ENCODE measurements around the gene SEC24D. TPM values are rescaled to one million over a fixed set of nuclear protein-coding genes. Genes with fewer than 3 reads are reported as not detected.
"Not testable (repeated sequence)": the region's sequence is repeated elsewhere in the genome, so short reads cannot be mapped to it uniquely, and the experiment has no call there.

The SEC24D gene
- total RNA-seq, 1 donor from 2014 or later = 10.1 TPM

GRCh38 chr4:118811832-118812231 is 24.1 kb downstream of the SEC24D start:
- DNase-seq = no peak

DNA sequence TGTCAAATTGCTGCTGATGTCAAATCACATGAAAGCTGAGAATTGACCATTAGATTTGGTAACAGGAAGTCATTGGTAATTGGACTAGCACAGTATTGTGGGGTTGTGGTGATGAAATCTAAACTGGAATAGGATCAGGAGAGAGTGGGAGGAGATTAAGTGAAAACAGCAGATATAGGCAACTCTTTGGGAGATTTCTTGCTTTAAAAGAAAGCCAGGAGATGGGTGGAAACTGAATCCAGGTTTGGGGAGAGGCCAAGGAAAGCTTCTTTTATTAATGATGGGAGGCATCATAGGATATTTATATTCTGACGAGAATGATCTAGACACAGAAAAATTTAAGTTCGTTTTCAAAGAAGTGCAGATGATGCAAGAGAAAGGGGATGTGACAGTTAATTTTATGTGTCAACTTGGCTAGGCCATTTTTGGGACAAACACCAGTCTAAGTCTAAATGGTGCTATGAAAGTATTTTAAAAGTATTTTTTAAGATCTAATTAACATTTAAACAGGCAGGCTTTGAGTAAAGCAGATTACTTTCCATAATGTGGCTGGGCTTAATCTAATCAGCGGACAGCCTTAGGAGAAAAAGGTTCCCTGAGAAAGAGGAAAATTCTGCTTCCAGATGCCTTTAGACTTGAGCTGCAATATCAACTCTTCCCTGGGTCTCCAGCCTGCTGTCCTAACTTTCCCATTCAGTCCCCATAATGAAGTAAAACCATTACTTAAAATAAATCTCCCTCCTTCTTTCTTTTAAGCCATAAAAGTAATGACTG is 24.7 kb downstream of the SEC24D start:
- no peak for DNase-seq

DNA sequence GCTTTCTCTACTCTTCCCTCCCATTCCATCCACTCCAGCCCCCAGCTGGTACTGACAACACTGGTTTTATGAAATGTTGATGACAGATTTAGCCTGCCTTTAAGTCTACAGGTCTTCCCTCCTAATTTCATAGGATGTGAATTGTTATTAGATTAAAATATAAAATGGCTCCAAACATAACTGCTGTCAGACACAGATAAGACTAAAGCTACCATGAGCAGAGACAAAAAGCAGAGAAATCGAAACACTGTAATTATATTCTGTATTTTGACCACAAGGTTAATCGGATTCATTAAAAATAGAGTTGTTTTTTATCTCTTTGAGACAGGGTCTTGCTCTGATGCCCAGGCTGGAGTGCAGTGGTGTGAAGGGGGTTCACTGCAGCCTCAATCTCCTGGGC is 28.3 kb downstream of the SEC24D start:
- DNase-seq = no peak

- DNase-seq = no peak
Measured at GRCh38 chr4:118803253-118803652, 32.7 kb downstream of the SEC24D start.

- DNase-seq = no peak
Measured at GRCh38 chr4:118801895-118802575, 33.9 kb downstream of the SEC24D start.

- peak; percentile 2 for DNase-seq
Measured at GRCh38 chr4:118799231-118799942, 36.5 kb downstream of the SEC24D start.

DNA sequence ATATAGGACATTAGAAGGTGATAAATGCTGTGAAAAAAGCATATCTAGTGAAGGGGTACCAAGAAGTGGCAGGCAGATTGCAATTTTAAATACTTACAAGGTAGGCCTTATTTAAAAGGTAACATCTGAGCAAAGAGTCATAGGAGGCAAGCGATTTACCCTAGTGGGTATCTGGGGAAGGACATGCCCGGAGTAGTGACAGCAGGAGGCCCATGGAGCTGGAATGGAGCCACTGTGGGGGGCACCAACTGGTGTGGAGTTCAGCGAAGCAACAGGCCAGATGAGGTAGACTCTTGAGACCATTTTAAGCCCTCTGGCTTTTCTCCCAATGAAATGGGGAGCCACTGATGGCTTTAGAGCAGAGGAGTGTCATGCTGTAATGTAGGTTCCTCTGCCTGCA is 37.3 kb downstream of the SEC24D start:
- no peak for DNase-seq

GRCh38 chr4:118797558-118798142 is 38.3 kb downstream of the SEC24D start:
- DNase-seq = no peak

DNA sequence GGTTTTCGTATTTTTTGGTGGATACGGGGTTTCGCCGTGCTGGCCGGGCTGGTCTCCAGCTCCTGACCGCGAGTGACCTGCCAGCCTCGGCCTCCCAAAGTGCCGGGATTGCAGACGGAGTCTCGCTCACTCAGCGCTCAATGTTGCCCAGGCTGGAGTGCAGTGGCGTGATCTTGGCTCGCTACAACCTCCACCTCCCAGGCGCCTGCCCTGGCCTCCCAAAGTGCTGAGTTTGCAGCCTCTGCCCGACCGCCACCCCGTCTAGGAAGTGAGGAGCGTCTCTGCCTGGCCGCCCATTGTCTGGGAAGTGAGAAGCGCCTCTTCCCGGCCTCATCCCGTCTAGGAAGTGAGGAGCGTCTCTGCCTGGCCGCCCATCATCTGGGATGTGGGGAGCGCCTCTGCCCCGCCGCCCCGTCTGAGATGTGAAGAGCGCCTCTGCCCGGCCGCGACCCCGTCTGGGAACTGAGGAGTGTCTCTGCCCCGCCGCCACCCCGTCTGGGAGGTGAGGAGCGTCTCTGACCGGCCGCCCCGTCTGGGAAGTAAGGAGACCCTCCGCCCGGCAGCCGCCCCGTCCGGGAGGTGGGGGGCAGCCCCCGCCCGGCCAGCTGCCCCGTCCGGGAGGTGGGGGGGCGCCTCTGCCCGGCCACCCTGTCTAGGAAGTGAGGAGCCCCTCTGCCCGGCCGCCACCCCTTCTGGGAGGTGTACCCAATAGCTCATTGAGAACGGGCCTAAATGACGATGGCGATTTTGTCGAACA is 44.1 kb downstream of the SEC24D start:
- DNase-seq = not testable (repeated sequence)

- DNase-seq = no peak
Measured at GRCh38 chr4:118790544-118790943, 45.4 kb downstream of the SEC24D start.

DNA sequence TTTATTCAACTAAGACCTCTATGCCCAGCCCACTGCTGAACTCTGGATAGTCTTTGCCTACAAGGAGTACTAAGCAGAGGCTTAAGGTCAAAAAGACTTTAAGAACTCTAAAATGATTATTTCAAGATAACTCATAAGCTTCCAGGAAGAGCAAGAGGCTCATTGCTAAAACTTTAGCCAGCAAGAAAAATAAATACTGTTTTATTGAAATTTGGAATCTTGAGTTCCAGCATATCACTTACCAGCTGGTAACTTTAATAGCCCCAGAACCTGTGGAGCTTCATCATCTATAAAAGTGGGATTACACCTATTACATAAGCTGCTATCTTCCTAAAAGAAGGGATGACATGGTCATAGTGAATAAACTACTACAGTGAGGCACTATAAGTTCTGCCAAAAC is 47.0 kb downstream of the SEC24D start:
- no peak for DNase-seq

DNA sequence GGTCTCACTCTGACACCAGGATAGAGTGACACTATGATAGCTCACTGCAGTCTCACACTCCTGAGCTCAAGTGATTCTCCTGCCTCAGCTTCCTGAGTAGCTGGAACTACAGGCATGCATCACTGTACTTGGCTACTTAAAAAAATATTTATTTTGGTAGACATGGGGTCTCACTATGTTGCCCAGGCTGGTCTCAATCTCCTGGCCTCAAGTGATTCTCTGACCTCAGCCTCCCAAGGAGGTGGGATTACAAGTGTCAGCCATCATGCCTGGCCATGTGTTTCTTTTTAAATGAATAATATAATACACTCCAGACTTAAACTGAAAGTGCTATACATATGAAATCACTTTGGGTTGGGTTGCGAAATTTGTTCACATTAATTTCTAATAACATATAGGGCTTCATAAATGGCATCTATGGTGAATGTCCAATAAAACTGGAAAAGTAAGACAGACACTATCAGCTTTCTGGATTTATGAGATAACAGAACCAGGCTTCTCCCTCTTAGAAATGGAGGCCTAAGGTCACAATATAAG is 48.0 kb downstream of the SEC24D start:
- no peak for DNase-seq

- DNase-seq = no peak
Measured at GRCh38 chr4:118784776-118785175, 51.1 kb downstream of the SEC24D start.

DNA sequence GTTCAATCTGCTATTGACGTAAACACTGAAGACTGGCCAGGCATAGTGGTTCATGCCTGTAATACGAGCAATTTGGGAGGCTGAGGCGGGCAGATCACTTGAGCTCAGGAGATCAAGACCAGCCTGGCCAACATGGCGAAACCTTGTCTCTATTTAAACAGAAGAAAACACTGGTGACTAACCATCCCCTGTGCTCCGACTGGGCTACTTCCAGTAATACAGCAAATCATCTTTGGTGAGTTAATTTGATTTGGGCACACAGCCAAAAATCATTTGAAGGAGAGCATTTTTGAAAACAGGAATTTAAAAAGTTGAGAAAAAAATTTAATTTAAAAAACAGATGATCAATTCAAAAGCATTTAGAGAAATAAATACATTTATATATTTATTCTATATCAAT is 52.0 kb downstream of the SEC24D start:
- no peak for DNase-seq

DNA sequence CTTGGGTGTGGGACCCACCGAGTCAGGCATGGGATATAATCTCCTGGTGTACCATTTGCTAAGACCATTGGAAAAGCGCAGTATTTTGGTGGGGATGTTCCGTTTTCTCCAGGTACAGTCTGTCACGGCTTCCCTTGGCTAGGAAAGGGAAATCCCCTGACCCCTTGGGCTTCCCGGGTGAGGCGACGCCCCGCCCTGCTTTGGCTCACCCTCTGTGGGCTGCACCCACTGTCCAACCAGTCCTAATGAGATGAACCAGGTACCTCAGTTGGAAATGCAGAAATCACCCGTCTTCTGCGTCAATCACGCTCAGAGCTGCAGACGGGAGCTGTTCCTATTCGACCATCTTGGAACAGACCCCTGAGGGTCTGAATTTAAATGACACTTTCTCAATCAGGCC is 53.0 kb downstream of the SEC24D start:
- not testable (repeated sequence) for DNase-seq

- not testable (repeated sequence) for DNase-seq
Measured at GRCh38 chr4:118777649-118778048, 58.3 kb downstream of the SEC24D start.

DNA sequence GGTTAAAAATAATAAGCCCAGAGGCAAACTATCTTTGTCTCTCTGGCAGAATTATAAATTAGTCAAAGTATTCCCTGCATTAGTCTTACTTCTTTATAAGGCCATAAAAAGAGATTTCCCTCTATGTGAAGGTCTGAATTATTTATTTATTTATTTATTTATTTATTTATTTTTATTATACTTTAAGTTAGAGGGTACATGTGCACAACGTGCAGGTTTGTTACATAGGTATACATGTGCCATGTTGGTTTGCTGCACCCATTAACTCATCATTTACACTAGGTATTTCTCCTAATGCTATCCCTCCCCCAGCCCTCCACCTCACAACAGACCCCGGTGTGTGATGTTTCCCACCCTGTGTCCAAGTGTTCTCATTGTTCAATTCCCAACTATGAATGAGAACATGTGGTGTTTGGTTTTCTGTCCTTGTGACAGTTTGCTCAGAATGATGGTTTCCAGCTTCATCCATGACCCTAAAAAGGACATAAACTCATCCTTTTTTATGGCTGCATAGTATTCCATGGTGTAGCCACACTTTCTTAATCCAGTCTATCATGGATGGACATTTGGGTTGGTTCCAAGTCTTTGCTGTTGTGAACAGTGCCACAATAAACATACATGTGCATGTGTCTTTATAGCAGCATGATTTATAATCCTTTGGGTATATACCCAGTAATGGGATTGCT is 58.8 kb downstream of the SEC24D start:
- DNase-seq = not testable (repeated sequence)

GRCh38 chr4:118776157-118776954 is 59.6 kb downstream of the SEC24D start:
- DNase-seq = no peak

GRCh38 chr4:118775405-118775804 is 60.5 kb downstream of the SEC24D start:
- no peak for DNase-seq

- DNase-seq = no peak
Measured at GRCh38 chr4:118774989-118775388, 60.9 kb downstream of the SEC24D start.
